HG03520 (cell line): ENCODE data around the gene FRAT2.
A peak's percentile ranks its signal among the peaks of the same experiment; 100 is the strongest.
"Not testable (repeated sequence)": the region's sequence is repeated elsewhere in the genome, so short reads cannot be mapped to it uniquely, and the experiment has no call there.

ENCODE experiments used
- ATAC-seq: cut with Tn5 transposase; IDR thresholded peaks from one replicate; pipeline ENCODE4 v1.9.1; 2021; ENCODE audit warnings: mild to moderate bottlenecking, moderate library complexity; ENCODE audit not compliant: unreplicated experiment

Gene FRAT2

GRCh38 chr10:97292097-97292861 lies 42.2 kb downstream of the FRAT2 start, which contains the start of gene ARHGAP19:
Gene ARHGAP19, minus strand, starts transcription at chr10:97292637. Its CDS starts 10 bp downstream, at chr10:97292627.
- peak; percentile 98 for ATAC-seq

DNA sequence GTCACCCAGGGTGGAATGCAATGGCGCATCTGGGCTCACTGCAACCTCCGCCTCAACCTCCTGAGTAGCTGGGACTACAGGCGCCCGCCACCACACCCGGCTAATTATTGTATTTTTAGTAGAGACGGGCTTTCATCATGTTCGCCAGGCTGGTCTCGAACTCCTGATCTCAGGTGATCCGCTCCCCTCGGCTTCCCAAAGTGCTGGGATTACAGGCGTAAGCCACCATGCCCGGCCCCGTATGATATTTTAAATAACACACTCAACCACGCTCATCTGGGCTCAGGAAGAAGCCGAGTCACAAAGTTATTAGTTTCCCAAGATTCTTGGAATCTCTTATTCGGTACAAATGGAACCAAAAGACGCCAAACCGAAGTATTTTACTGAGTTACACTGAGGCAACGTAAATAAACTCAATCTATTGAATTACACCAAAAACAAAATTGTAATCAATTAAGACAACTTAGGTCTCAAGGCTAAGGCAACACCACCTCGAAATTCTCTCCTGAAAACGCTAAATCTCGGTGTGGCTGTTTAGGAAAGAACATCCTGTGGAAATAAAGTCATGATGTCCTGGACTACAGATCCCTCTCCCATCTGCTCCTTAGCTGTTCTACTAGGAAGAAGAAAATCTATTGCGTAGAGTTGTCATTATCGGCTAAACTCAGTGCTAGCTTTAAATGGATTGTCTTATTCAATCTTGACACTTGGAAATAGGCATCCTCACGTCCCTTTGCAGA lies 43.0 kb downstream of the FRAT2 start:
- no peak for ATAC-seq

DNA sequence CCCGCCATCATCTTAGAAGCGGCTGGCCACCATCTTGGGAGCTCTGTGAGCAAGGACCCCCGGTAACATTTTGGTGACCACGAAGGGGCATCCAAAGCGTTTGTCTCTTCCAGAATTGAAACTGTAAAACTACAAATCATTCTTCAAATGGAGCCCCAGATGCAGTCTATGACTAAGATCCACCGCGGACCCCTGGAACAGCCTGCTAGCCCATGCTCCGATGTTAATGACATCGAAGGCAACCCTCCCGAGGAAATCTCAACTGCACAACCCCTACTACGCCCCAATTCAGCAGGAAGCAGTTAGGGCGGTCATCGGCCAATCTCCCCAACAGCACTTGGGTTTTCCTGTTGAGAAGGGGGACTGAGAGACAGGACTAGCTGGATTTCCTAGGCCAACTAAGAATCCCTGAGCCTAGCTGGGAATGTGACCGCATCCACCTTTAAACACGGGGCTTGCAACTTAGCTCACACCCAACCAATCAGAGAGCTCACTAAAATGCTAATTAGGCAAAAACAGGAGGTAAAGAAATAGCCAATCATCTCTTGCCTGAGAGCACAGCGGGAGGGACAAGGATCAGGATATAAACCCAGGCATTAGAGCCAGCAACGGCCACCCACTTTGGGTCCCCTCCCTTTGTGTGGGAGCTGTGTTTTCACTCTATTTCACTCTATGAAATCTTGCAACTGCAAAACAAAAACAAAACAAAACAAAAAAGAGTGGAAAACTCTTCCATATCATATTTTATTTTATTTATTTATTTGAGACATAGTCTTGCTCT lies 43.8 kb downstream of the FRAT2 start:
- ATAC-seq = not testable (repeated sequence)

- not testable (repeated sequence) for ATAC-seq
Measured at GRCh38 chr10:97290076-97290475, 44.5 kb downstream of the FRAT2 start.
